KMS-11 (cell line): ENCODE results near the gene LHFPL2.
"Not testable (repeated sequence)": the region's sequence is repeated elsewhere in the genome, so short reads cannot be mapped to it uniquely, and the experiment has no call there.

Experiments
- H2AFZ ChIP-seq: fragments of 200-600 bp; sonication (generic); 2 replicates; pipeline ENCODE4 v1.6.1; 2016; ENCODE audit warnings: antibody characterized with exemption, mixed run types, low read depth
- H3K27ac ChIP-seq: fragments of 200-600 bp; sonication (generic); 2 replicates; pipeline ENCODE4 v1.6.1; 2016; ENCODE audit warnings: mild to moderate bottlenecking, mixed run types
- H3K27me3 ChIP-seq: fragments of 200-600 bp; sonication (generic); 2 replicates; pipeline ENCODE4 v1.6.1; 2017; ENCODE audit warnings: mild to moderate bottlenecking, low read depth, mixed run types, moderate library complexity; ENCODE audit not compliant: insufficient read depth
- H3K36me3 ChIP-seq: fragments of 200-600 bp; sonication (generic); 2 replicates; pipeline ENCODE4 v1.6.1; 2017; ENCODE audit warnings: mild to moderate bottlenecking, mixed run types; ENCODE audit not compliant: insufficient read depth
- H3K4me1 ChIP-seq: fragments of 200-600 bp; sonication (generic); 2 replicates; pipeline ENCODE4 v1.6.1; 2016; ENCODE audit warnings: mild to moderate bottlenecking, low read depth, mixed run types; ENCODE audit not compliant: poor library complexity, severe bottlenecking
- H3K4me2 ChIP-seq: fragments of 200-600 bp; sonication (generic); 2 replicates; pipeline ENCODE4 v1.7.0; 2016; ENCODE audit warnings: mild to moderate bottlenecking, mixed run types
- H3K4me3 ChIP-seq: fragments of 200-600 bp; sonication (generic); IDR thresholded peaks from 2 replicates; pipeline ENCODE4 v1.6.1; 2017; ENCODE audit warnings: low read depth, low read length, mixed read lengths; ENCODE audit not compliant: insufficient read depth
- H3K79me2 ChIP-seq: fragments of 200-600 bp; sonication (generic); 2 replicates; pipeline ENCODE4 v1.6.1; 2016; ENCODE audit warnings: low read depth, mixed run types; ENCODE audit not compliant: insufficient read depth
- H3K9ac ChIP-seq: fragments of 200-600 bp; sonication (generic); 2 replicates; pipeline ENCODE4 v1.6.1; 2016; ENCODE audit warnings: mild to moderate bottlenecking, mixed run types
- H4K20me1 ChIP-seq: fragments of 200-600 bp; sonication (generic); 2 replicates; pipeline ENCODE4 v1.6.1; 2016; ENCODE audit warnings: mild to moderate bottlenecking, mixed run types; ENCODE audit not compliant: insufficient read depth
- TF ChIP-seq, protein P1 (sequence below): fragments of 200-600 bp; sonication (generic); conservative IDR thresholded peaks from 2 replicates; pipeline ENCODE4 v1.6.1; 2017; ENCODE audit warnings: low read depth, mild to moderate bottlenecking, antibody characterized with exemption, low read length, moderate library complexity, mixed read lengths

Gene LHFPL2, protein sequence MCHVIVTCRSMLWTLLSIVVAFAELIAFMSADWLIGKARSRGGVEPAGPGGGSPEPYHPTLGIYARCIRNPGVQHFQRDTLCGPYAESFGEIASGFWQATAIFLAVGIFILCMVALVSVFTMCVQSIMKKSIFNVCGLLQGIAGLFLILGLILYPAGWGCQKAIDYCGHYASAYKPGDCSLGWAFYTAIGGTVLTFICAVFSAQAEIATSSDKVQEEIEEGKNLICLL

DNA sequence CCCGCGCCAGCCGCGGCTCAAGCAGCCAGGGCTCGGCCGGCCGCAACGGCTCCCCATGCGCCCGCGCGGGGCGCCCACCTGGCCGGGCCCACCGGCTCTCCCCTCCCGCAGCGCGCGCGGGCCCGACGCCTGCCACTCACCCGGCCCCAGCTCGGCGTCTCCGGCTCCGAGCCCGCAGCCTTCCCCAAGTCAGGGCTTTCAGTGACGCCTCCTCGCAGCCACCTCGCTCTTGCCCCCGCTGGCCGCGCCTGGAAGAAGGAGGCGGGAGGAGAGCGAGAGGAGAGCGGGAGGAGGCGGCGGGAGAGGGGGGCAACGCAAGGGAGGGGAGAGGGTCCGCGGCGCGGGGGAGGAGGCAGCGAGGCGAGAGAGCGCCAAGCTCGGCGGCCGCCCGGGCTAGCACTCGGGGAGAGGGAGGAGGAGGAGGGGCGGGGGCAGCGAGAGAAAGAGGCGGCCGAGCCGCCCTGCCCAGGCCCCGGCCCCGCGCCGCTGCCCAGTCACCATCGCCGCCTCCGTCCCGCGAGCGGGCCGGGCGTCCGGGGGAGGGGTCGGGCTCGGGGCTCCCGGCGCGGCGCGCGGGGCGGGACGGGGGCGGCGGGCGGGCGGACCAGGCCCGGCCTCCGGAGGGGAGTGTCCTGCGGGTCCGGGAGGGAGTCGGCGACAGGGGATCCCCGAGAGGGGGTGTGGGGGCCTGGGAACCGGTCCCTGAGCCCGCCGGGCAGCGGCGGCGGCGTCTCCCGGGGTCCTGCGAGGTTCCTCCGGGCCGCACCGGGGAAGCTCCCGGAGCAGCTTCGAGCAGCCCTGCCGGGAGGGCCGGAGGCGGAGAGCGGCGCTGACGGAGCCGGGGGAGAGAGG, at the start of gene LHFPL2:
Gene LHFPL2 (minus strand): TSS at position 414 of the 852 bp plus-strand sequence. CDS start 138,559 bp downstream, outside the sequence.
- Histone ChIP-seq H3K4me3 (no peak within 1 kb of the TSS), H3K9ac (peak within 1 kb of the TSS; percentile 60), H4K20me1 (no peaks in the 10 kb centered on the region), H2AFZ (peak within 1 kb of the TSS; percentile 94), H3K27ac (no peak within 1 kb of the TSS), H3K27me3 (no peaks in the 10 kb centered on the region), H3K4me2 (peak within 1 kb of the TSS; percentile 68), H3K79me2 (no peaks in the 10 kb centered on the region), H3K36me3 (no peaks in the 10 kb centered on the region), H3K4me1 (peaks cover 32% of the 10 kb centered on the region)
- TF ChIP-seq, protein P1, sequence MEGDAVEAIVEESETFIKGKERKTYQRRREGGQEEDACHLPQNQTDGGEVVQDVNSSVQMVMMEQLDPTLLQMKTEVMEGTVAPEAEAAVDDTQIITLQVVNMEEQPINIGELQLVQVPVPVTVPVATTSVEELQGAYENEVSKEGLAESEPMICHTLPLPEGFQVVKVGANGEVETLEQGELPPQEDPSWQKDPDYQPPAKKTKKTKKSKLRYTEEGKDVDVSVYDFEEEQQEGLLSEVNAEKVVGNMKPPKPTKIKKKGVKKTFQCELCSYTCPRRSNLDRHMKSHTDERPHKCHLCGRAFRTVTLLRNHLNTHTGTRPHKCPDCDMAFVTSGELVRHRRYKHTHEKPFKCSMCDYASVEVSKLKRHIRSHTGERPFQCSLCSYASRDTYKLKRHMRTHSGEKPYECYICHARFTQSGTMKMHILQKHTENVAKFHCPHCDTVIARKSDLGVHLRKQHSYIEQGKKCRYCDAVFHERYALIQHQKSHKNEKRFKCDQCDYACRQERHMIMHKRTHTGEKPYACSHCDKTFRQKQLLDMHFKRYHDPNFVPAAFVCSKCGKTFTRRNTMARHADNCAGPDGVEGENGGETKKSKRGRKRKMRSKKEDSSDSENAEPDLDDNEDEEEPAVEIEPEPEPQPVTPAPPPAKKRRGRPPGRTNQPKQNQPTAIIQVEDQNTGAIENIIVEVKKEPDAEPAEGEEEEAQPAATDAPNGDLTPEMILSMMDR: no peak

DNA sequence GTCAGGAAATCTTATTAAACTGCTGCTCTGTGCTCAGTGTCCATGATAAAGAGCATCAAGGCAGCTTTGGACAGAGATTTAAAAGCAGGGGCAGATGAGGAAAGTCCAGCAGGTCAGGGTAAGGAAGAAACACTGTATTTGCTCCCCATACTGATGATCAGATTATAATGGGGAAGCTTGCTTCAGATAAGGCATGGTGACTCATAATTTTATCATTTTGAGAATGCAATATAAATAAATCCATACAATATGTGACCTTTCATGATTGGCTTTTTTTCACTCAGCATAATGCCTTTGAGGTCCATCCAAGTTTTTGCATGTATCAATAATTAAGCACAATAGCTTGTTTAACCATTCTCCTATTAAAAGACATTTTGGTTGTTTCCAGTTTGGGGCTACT, 48.1 kb upstream of the LHFPL2 start:
- H3K4me3 ChIP-seq: no peak overlapping the region
- no peaks in the 10 kb centered on the region for H3K4me1 ChIP-seq
- TF ChIP-seq, protein P1: no peak
- H4K20me1 ChIP-seq: no peaks in the 10 kb centered on the region
- no peak overlapping the region for H2AFZ ChIP-seq
- H3K27me3 ChIP-seq: no peaks in the 10 kb centered on the region
- no peak overlapping the region for H3K9ac ChIP-seq
- H3K36me3 ChIP-seq: no peaks in the 10 kb centered on the region
- no peak overlapping the region for H3K4me2 ChIP-seq
- no peaks in the 10 kb centered on the region for H3K79me2 ChIP-seq
- no peak overlapping the region for H3K27ac ChIP-seq

DNA sequence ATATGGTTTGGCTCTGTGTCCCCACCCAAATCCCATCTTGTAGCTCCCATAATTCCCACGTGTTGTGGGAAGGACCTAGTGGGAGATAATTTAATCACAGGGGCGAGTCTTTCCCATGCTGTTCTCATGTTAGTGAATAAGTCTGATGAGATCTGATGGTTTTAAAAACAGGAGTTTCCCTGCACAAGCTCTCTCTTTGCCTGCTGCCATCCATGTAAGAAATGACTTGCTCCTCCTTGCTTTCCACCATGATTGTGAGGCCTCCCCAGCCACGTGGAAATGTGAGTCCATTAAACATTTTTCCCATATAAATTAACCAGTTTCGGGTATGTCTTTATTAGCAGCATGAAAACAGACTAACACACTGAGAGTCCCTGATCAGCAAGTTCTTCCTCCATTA, 47.5 kb upstream of the LHFPL2 start:
- not testable (repeated sequence) for H2AFZ ChIP-seq, H3K79me2 ChIP-seq, H3K27ac ChIP-seq, H3K27me3 ChIP-seq, H3K4me2 ChIP-seq, H3K4me1 ChIP-seq, H3K36me3 ChIP-seq, H3K9ac ChIP-seq, H3K4me3 ChIP-seq, H4K20me1 ChIP-seq

DNA sequence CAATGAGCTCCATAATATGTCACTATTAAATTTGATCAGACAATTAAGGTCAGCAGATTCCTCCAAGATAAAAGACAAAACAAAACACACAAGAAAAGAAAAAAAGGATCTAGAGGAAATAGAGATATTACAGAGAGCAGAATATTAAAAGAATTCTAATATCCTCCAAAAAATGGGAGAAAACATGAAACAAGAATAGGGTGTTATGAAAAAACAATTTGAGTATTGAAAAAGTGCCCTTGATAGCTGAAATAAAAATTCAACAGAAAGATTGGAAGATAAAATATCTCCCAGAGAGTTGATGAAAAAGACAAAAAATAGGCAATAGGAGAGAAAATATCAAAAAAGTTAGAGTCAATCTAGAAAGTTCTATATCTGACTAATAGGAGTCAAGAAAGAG, 44.8 kb upstream of the LHFPL2 start:
- Histone ChIP-seq H3K4me2 (no peak overlapping the region), H2AFZ (no peak overlapping the region), H3K27me3 (no peaks in the 10 kb centered on the region), H3K4me1 (no peaks in the 10 kb centered on the region), H3K36me3 (no peaks in the 10 kb centered on the region), H3K79me2 (no peaks in the 10 kb centered on the region), H4K20me1 (no peaks in the 10 kb centered on the region), H3K4me3 (no peak overlapping the region), H3K9ac (no peak overlapping the region), H3K27ac (no peak overlapping the region)
- TF ChIP-seq, protein P1: no peak
